ENCODE measurements around the gene SLC39A2.
A peak's percentile ranks its signal among the peaks of the same experiment; 100 is the strongest.
"Not testable (repeated sequence)": the region's sequence is repeated elsewhere in the genome, so short reads cannot be mapped to it uniquely, and the experiment has no call there.

Gene SLC39A2, protein sequence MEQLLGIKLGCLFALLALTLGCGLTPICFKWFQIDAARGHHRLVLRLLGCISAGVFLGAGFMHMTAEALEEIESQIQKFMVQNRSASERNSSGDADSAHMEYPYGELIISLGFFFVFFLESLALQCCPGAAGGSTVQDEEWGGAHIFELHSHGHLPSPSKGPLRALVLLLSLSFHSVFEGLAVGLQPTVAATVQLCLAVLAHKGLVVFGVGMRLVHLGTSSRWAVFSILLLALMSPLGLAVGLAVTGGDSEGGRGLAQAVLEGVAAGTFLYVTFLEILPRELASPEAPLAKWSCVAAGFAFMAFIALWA

GRCh38 chr14:20998674-20999366 is at the start of gene SLC39A2:
Gene SLC39A2 (plus strand): TSS chr14:20999293. CDS start chr14:20999447, 154 bp downstream.
- no peak within 1 kb of the TSS for H3K4me3 Mint-ChIP-seq
- no peaks in the 10 kb centered on the region for H3K27me3 Mint-ChIP-seq
- H3K4me1 Mint-ChIP-seq = peaks cover 0 to 2% of the 10 kb centered on the region in 2 donors
- H3K36me3 Mint-ChIP-seq = peaks cover 13 to 30% of the 10 kb centered on the region in 2 donors
- no peak within 1 kb of the TSS for H3K27ac Mint-ChIP-seq
- no peak for ATAC-seq (replicated peaks)
- no peaks in the 10 kb centered on the region for H3K9me3 Mint-ChIP-seq
- DNase-seq = no peak

GRCh38 chr14:20954736-20955537 is 44.2 kb upstream of the SLC39A2 start, which contains the start of gene RNASE2:
Gene RNASE2 (plus strand): TSS chr14:20955487. CDS start chr14:20955772, 285 bp downstream.
- not testable (repeated sequence) for ATAC-seq (replicated peaks); H3K4me1 Mint-ChIP-seq; H3K4me3 Mint-ChIP-seq; DNase-seq; H3K36me3 Mint-ChIP-seq; H3K27ac Mint-ChIP-seq; H3K9me3 Mint-ChIP-seq
- peaks cover 34 to 40% of the 10 kb centered on the region in 2 donors for H3K27me3 Mint-ChIP-seq

DNA sequence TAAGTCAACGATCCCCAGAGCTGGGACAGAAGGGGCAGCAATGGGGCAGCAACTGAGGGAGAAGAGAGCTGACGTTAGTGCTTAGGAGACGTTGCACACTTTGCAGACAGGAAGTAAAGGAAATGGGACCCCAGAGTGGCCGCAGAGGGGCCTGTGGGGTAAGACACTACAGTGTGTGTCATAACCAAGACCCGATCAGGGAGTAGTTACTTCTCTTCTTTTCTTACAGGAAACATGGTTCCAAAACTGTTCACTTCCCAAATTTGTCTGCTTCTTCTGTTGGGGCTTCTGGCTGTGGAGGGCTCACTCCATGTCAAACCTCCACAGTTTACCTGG is 43.6 kb upstream of the SLC39A2 start:
- DNase-seq; H3K27ac Mint-ChIP-seq; ATAC-seq (replicated peaks); H3K4me3 Mint-ChIP-seq; H3K4me1 Mint-ChIP-seq; H3K36me3 Mint-ChIP-seq; H3K9me3 Mint-ChIP-seq: not testable (repeated sequence)
- peaks cover 31 to 35% of the 10 kb centered on the region in 2 donors for H3K27me3 Mint-ChIP-seq

- no peak for ATAC-seq (replicated peaks)
- Mint-ChIP-seq H3K4me3 (no peak overlapping the region), H3K9me3 (no peaks in the 10 kb centered on the region), H3K4me1 (peaks cover 0 to 14% of the 10 kb centered on the region in 2 donors), H3K27ac (no peak overlapping the region), H3K27me3 (peaks cover 31 to 34% of the 10 kb centered on the region in 2 donors), H3K36me3 (no peaks in the 10 kb centered on the region)
- no peak for DNase-seq
These were observed 42.6 kb upstream of the SLC39A2 start for GRCh38 chr14:20956376-20956976.

DNA sequence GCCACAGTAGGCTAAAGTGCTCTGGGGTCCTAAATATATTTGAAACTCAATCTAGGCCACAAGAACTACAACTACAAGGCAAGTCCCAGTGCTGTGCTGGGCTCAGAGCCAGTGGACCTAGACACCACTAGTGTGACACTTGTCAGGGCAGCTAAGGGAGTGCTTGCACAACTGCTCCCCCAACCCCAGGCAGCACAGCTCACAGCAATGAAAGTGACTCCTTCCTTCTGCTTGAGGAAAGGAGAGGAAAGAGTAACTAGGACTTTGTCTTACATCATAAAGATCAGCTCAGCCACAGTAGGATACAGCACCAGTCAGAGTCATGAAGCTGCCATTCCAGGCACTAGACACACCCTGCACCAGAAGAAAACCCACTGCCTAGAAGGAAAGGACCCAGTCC is 40.1 kb upstream of the SLC39A2 start:
- not testable (repeated sequence) for H3K36me3 Mint-ChIP-seq; H3K27ac Mint-ChIP-seq; H3K9me3 Mint-ChIP-seq; ATAC-seq (replicated peaks); DNase-seq; H3K4me3 Mint-ChIP-seq
- H3K27me3 Mint-ChIP-seq = peaks cover 33 to 35% of the 10 kb centered on the region in 2 donors
- peaks cover 0 to 18% of the 10 kb centered on the region in 2 donors for H3K4me1 Mint-ChIP-seq

DNA sequence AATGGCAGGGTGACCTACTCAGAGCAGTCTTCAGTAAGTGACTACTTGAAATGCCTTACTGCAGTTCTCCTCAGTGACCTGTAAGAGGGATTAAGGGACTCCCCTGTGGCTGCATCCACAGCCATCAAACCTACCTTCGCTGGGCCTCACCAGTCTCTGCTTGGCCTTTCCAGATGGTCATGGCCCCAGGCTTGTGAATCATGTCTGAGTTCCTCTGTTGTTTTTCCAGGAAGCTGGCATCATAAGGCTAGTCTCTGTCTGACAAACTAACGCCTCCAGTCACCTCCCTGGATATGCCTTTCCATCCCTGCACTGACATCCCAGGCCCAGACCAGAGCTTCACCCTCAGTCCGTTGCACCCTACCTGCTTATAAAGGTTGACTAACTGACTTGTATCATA is 29.8 kb upstream of the SLC39A2 start:
- Mint-ChIP-seq H3K27ac (no peak overlapping the region), H3K9me3 (no peaks in the 10 kb centered on the region), H3K36me3 (no peaks in the 10 kb centered on the region), H3K4me3 (no peak overlapping the region), H3K4me1 (peaks cover 10 to 13% of the 10 kb centered on the region in 2 donors), H3K27me3 (peaks cover 45 to 51% of the 10 kb centered on the region in 2 donors)
- DNase-seq = no peak
- ATAC-seq (replicated peaks) = no peak

GRCh38 chr14:20970647-20970982 is 28.5 kb upstream of the SLC39A2 start:
- Mint-ChIP-seq H3K9me3 (no peaks in the 10 kb centered on the region), H3K36me3 (no peaks in the 10 kb centered on the region), H3K27ac (peak overlapping the region; percentile 86), H3K4me3 (peak overlapping the region; percentile 86 to 93), H3K27me3 (peaks cover 41 to 54% of the 10 kb centered on the region in 2 donors), H3K4me1 (peaks cover 10 to 13% of the 10 kb centered on the region in 2 donors)
- ATAC-seq (replicated peaks) = peak; percentile 14 to 19
- no peak for DNase-seq

- Mint-ChIP-seq H3K4me1 (peaks cover 10 to 13% of the 10 kb centered on the region in 2 donors), H3K27me3 (peaks cover 41 to 54% of the 10 kb centered on the region in 2 donors), H3K9me3 (no peaks in the 10 kb centered on the region), H3K27ac (peak overlapping the region; percentile 86), H3K4me3 (peak overlapping the region; percentile 86 to 93), H3K36me3 (no peaks in the 10 kb centered on the region)
- DNase-seq = peak; percentile 80
- peak; percentile 90 to 95 for ATAC-seq (replicated peaks)
These were observed 27.9 kb upstream of the SLC39A2 start for GRCh38 chr14:20970983-20971704.

DNA sequence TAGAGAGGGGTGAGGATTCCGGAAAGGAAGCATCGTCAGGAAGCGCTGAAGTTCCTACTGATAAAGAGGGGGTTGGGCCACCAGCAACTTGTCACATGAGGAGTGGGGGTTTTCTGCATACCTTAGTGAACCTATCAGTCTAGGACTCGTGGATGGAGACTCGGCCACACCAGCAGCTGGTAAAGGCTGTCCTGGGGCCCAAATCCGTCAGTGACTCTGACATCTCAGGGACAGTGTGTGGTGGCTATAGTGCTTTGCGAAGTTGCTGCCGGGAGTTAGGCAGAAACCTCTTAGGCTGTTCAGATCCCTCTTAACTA is 27.4 kb upstream of the SLC39A2 start:
- Mint-ChIP-seq H3K27ac (peak overlapping the region; percentile 42), H3K36me3 (no peaks in the 10 kb centered on the region), H3K4me1 (peaks cover 10 to 13% of the 10 kb centered on the region in 2 donors), H3K4me3 (peak overlapping the region; percentile 86 to 93), H3K9me3 (no peaks in the 10 kb centered on the region), H3K27me3 (peaks cover 41 to 54% of the 10 kb centered on the region in 2 donors)
- DNase-seq (no peak), ATAC-seq (replicated peaks) (peak; percentile 31 to 44)

- no peaks in the 10 kb centered on the region for H3K36me3 Mint-ChIP-seq
- no peak for DNase-seq
- ATAC-seq (replicated peaks) = no peak
- H3K4me1 Mint-ChIP-seq = peaks cover 10 to 13% of the 10 kb centered on the region in 2 donors
- H3K27me3 Mint-ChIP-seq = peaks cover 31 to 39% of the 10 kb centered on the region in 2 donors
- H3K27ac Mint-ChIP-seq = no peak overlapping the region
- no peaks in the 10 kb centered on the region for H3K9me3 Mint-ChIP-seq
- H3K4me3 Mint-ChIP-seq = no peak overlapping the region
These were observed 25.6 kb upstream of the SLC39A2 start for GRCh38 chr14:20973501-20973900.

DNA sequence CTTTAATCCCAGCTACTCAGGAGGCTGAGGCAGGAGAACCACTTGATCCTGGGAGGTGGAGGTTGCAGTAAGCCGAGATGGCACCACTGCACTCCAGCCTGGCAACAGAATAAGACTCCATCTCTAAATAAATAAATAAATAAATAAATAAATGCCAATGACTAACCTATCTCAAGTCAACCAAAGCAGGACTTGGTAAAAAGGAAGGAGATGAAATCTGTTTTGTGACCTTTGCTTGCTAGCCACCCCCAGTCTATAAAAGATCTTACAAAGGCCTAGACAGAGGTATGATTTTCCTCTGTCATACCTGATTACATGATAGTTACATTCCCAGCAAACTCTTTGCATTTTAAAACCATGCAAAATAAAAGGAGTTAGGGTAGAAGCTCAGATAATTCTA is 22.8 kb upstream of the SLC39A2 start:
- ATAC-seq (replicated peaks) (no peak), DNase-seq (no peak)
- Mint-ChIP-seq H3K4me3 (no peak overlapping the region), H3K27ac (no peak overlapping the region), H3K4me1 (peaks cover 4 to 5% of the 10 kb centered on the region in 2 donors), H3K36me3 (no peaks in the 10 kb centered on the region), H3K9me3 (no peaks in the 10 kb centered on the region), H3K27me3 (peaks cover 42 to 47% of the 10 kb centered on the region in 2 donors)

DNA sequence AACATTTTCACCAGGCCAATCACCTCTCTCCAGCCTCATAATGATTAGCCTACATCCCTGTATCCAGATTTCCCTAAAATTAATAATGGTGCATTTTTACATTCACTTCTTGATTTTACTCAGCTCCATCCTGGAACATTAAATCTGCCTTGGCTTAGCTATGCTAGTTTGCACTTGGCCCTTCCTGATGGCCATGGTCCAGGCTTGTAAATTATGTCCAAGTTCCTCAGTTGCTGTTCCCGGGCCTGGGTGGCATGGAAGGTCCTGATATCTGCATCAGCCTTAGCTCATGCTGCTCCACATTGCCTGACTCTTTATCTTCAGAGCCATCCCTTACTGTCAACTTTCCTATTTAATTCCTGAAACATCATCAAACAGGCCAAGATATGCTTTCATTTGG is 20.4 kb upstream of the SLC39A2 start:
- Mint-ChIP-seq H3K4me3 (no peak overlapping the region), H3K9me3 (no peaks in the 10 kb centered on the region), H3K27me3 (peaks cover 29 to 31% of the 10 kb centered on the region in 2 donors), H3K36me3 (no peaks in the 10 kb centered on the region), H3K27ac (no peak overlapping the region), H3K4me1 (no peaks in the 10 kb centered on the region)
- ATAC-seq (replicated peaks) (no peak), DNase-seq (no peak)

DNA sequence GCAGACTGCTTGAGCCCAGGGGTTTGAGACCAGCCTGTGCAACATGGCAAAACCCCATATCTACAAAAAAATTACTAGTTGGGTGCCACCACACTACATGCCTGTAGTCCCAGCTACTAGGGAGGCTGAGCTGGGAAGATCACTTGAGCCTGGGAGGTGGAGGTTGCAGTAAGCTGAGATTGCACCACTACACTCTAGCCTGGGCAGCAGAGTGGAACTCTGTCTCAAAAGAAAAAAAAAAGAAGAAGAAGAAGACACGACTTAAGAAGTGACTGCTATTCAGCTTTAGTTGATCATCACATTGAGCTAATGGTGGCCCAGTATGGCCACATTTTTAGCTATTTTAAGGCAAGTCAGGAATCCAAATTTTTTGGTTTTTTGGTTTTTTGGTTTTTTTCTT is 18.2 kb upstream of the SLC39A2 start:
- ATAC-seq (replicated peaks) = no peak
- H3K27me3 Mint-ChIP-seq = peaks cover 24 to 32% of the 10 kb centered on the region in 2 donors
- H3K27ac Mint-ChIP-seq = no peak overlapping the region

More for the DNA sequence above, 18.2 kb upstream of the SLC39A2 start:
- no peak overlapping the region for H3K4me3 Mint-ChIP-seq
- no peak for DNase-seq
- no peaks in the 10 kb centered on the region for H3K9me3 Mint-ChIP-seq
- no peaks in the 10 kb centered on the region for H3K36me3 Mint-ChIP-seq
- no peaks in the 10 kb centered on the region for H3K4me1 Mint-ChIP-seq
